Common myeloid progenitor, CD34-positive (primary cell): Measurements from ENCODE around the gene UNG.

ENCODE experiments used
- CTCF ChIA-PET: fragments of 350-600 bp; sonication (Branson Sonifier 250); formaldehyde crosslinking; loops from one replicate; lab custom pipeline; 2021; ENCODE audit warnings: antibody characterized with exemption; lab: Charles Lee
- POLR2A ChIA-PET: fragments of 350-600 bp; sonication (Branson Sonifier 250); formaldehyde crosslinking; loops from one replicate; lab custom pipeline; 2021; ENCODE audit warnings: antibody characterized with exemption; lab: Charles Lee
- DNase-seq, 3 donors: peaks; one replicate each; pipeline versions ENCODE4 v3.0.0 to v3.0.0-alpha.2; 2013
- H3K27ac ChIP-seq, 2 experiments: 1 replicate in 1 of 2; 2 replicates in 1 of 2; pipeline ENCODE4 v1.7.0; 2013; ENCODE audit warnings: inconsistent platforms in 2 of 2, low read length in 2 of 2, mild to moderate bottlenecking in 2 of 2, low read depth in 1 of 2, moderate library complexity in 1 of 2; ENCODE audit not compliant: severe bottlenecking in 2 of 2, insufficient read depth in 1 of 2, poor library complexity in 1 of 2
- H3K27me3 ChIP-seq, 5 experiments: replicated peaks in 2 of 5; 1 replicate in 3 of 5; 2 replicates in 2 of 5; pipeline versions ENCODE4 v1.6.1 to v1.7.0; 2013; ENCODE audit warnings: low read length in 4 of 5, mild to moderate bottlenecking in 2 of 5, moderate library complexity in 2 of 5, inconsistent platforms in 1 of 5; ENCODE audit not compliant: insufficient read depth in 5 of 5, control insufficient read depth in 4 of 5
- H3K36me3 ChIP-seq, 4 experiments: 1 replicate in 2 of 4; 2 replicates in 2 of 4; pipeline versions ENCODE4 v1.6.1 to v1.7.0; 2013; ENCODE audit warnings: low read length in 3 of 4, control low read depth in 1 of 4, mild to moderate bottlenecking in 1 of 4; ENCODE audit not compliant: control insufficient read depth in 4 of 4, insufficient read depth in 4 of 4
- H3K4me1 ChIP-seq, 4 experiments: 1 replicate in 3 of 4; 2 replicates in 1 of 4; pipeline versions ENCODE4 v1.6.1 to v1.7.1; 2013; ENCODE audit warnings: low read length in 3 of 4, mild to moderate bottlenecking in 3 of 4, control low read depth in 1 of 4, inconsistent platforms in 1 of 4, moderate library complexity in 1 of 4; ENCODE audit not compliant: control insufficient read depth in 4 of 4, insufficient read depth in 4 of 4; ENCODE audit errors: control extremely low read depth in 1 of 4
- H3K4me3 ChIP-seq, 7 experiments: 1 replicate in 4 of 7; 2 replicates in 3 of 7; pipeline versions ENCODE4 v1.5.1 to v1.7.0; 2013; ENCODE audit warnings: mild to moderate bottlenecking in 7 of 7, low read length in 6 of 7, moderate library complexity in 6 of 7, inconsistent platforms in 2 of 7, low read depth in 2 of 7, control low read depth in 1 of 7; ENCODE audit not compliant: insufficient read depth in 4 of 7, control insufficient read depth in 1 of 7; ENCODE audit errors: extremely low read depth in 1 of 7
- H3K9me3 ChIP-seq, 5 experiments: 1 replicate in 4 of 5; 2 replicates in 1 of 5; pipeline versions ENCODE4 v1.6.1 to v1.7.1; 2013; ENCODE audit warnings: low read length in 4 of 5, mild to moderate bottlenecking in 2 of 5, inconsistent platforms in 1 of 5, low read depth in 1 of 5, moderate library complexity in 1 of 5; ENCODE audit not compliant: control insufficient read depth in 4 of 5, insufficient read depth in 2 of 5; ENCODE audit errors: control extremely low read depth in 1 of 5
- WGBS: methylation state at CpG from one replicate; pipeline ENCODE4 v1.1.5; 2013; ENCODE audit not compliant: insufficient coverage; 5-methylcytosine and 5-hydroxymethylcytosine counted together

Gene UNG

GRCh38 chr12:109127533-109128242 lies 30.3 kb downstream of the UNG start:
- no peak overlapping the region for H3K4me3 ChIP-seq
- POLR2A ChIA-PET = no interaction called here

GRCh38 chr12:109130297-109131153 lies 33.1 kb downstream of the UNG start:
- Histone ChIP-seq H3K36me3 (no peaks in the 10 kb centered on the region), H3K4me3 (no peak overlapping the region), H3K4me1 (no peaks in the 10 kb centered on the region), H3K27ac (no peak overlapping the region), H3K27me3 (peaks cover 0 to 2% (median 0%) of the 10 kb centered on the region in 5 experiments), H3K9me3 (peaks cover 0 to 2% (median 0%) of the 10 kb centered on the region in 5 experiments)
- POLR2A ChIA-PET = interaction anchor here (0.6 kb wide), 1 partner anchor 8 kb away, joined by 4 read pairs; no protein-coding TSS in a partner anchor
- 93% methylated on average over 13 of the region's 15 CpGs for WGBS
- CTCF ChIA-PET = interaction anchor here (1.6 kb wide), 1 partner anchor 18 kb away, joined by 6 read pairs; no protein-coding TSS in a partner anchor
- no peak for DNase-seq

More at GRCh38 chr12:109127533-109128242, 30.3 kb downstream of the UNG start:
- WGBS = 89% methylated on average over 12 of the region's 13 CpGs
- DNase-seq = no peak
- H3K27ac ChIP-seq = no peak overlapping the region
- H3K27me3 ChIP-seq = peaks cover 0 to 2% (median 0%) of the 10 kb centered on the region in 5 experiments
- H3K4me1 ChIP-seq = no peaks in the 10 kb centered on the region
- no peaks in the 10 kb centered on the region for H3K36me3 ChIP-seq
- CTCF ChIA-PET = interaction anchor here (1.2 kb wide), 1 partner anchor 8 kb away, joined by 3 read pairs; no protein-coding TSS in a partner anchor
- H3K9me3 ChIP-seq = no peaks in the 10 kb centered on the region

- no peak overlapping the region for H3K27ac ChIP-seq
- CTCF ChIA-PET = interaction anchor here (0.9 to 1.9 kb wide), 4 partner anchors 12 to 19 kb away, joined by 4 to 6 read pairs (median 4); no protein-coding TSS in a partner anchor
- POLR2A ChIA-PET = interaction anchor here (0.6 kb wide), 1 partner anchor 9 kb away, joined by 4 read pairs; no protein-coding TSS in a partner anchor
- WGBS = 89% methylated on average over 19 of the region's 24 CpGs
- no peaks in the 10 kb centered on the region for H3K4me1 ChIP-seq
- DNase-seq = no peak
- H3K36me3 ChIP-seq = no peaks in the 10 kb centered on the region
- peaks cover 0 to 2% (median 0%) of the 10 kb centered on the region in 5 experiments for H3K27me3 ChIP-seq
- H3K9me3 ChIP-seq = peaks cover 0 to 4% (median 1%) of the 10 kb centered on the region in 5 experiments
- no peak overlapping the region for H3K4me3 ChIP-seq
These were observed 34.0 kb downstream of the UNG start for GRCh38 chr12:109131154-109132050.

GRCh38 chr12:109134186-109134917 lies 37.0 kb downstream of the UNG start:
- Histone ChIP-seq H3K4me3 (no peak overlapping the region), H3K36me3 (no peaks in the 10 kb centered on the region), H3K9me3 (peaks cover 0 to 4% (median 2%) of the 10 kb centered on the region in 5 experiments), H3K4me1 (no peaks in the 10 kb centered on the region), H3K27me3 (no peaks in the 10 kb centered on the region), H3K27ac (no peak overlapping the region)
- ChIA-PET CTCF (interaction anchor here (0.6 to 2.5 kb wide), 3 partner anchors 22 to 1314 kb away, joined by 3 to 9 read pairs (median 5); no protein-coding TSS in a partner anchor), POLR2A (no interaction called here)
- no peak for DNase-seq
- WGBS = 73% methylated on average over 5 of the region's 6 CpGs

GRCh38 chr12:109137055-109137454 lies 39.7 kb downstream of the UNG start:
- ChIA-PET POLR2A (no interaction called here), CTCF (no interaction called here)
- no peaks in the 10 kb centered on the region for H3K36me3 ChIP-seq
- no peak for DNase-seq
- H3K9me3 ChIP-seq = peaks cover 0 to 4% (median 2%) of the 10 kb centered on the region in 5 experiments
- H3K27me3 ChIP-seq = no peaks in the 10 kb centered on the region
- WGBS = 90% methylated on average over 2 of the region's 2 CpGs
- H3K4me3 ChIP-seq = no peak overlapping the region
- H3K27ac ChIP-seq = no peak overlapping the region
- H3K4me1 ChIP-seq = no peaks in the 10 kb centered on the region

GRCh38 chr12:109139360-109139759 lies 42.0 kb downstream of the UNG start:
- Histone ChIP-seq H3K36me3 (no peaks in the 10 kb centered on the region), H3K4me1 (no peaks in the 10 kb centered on the region), H3K4me3 (no peak overlapping the region), H3K27ac (no peak overlapping the region), H3K9me3 (peaks cover 0 to 4% (median 2%) of the 10 kb centered on the region in 5 experiments), H3K27me3 (no peaks in the 10 kb centered on the region)
- no peak for DNase-seq
- 92% methylated on average over 5 of the region's 9 CpGs for WGBS
- CTCF ChIA-PET = interaction anchor here (0.6 kb wide), 1 partner anchor 17 kb away, joined by 3 read pairs; no protein-coding TSS in a partner anchor
- POLR2A ChIA-PET = interaction anchor here (0.7 kb wide), 1 partner anchor 834 kb away, joined by 3 read pairs; no protein-coding TSS in a partner anchor
